Upper lobe of left lung (tissue), 4 donors: ENCODE measurements around the gene LTBP1.

Source experiments
- CTCF ChIP-seq, 6 experiments: fragments of 450-650 bp in 4 of 6; fragments of 200-600 bp in 2 of 6; sonication (generic) in 2 of 6; IDR thresholded peaks; one replicate each; pipeline ENCODE4 v1.5.1; 2016 to 2019; ENCODE audit warnings: antibody characterized with exemption in 6 of 6
- EP300 ChIP-seq, 4 donors: sonication (generic); formaldehyde crosslinking; IDR thresholded peaks; one replicate each; pipeline ENCODE4 v1.5.1; 2017; ENCODE audit warnings: antibody characterized with exemption in 4 of 4, control low read depth in 2 of 4
- POLR2A ChIP-seq, 4 donors: fragments of 450-650 bp; IDR thresholded peaks; one replicate each; pipeline ENCODE4 v1.5.1; 2016 to 2017; ENCODE audit warnings: antibody characterized with exemption in 4 of 4, mild to moderate bottlenecking in 2 of 4
- POLR2AphosphoS5 ChIP-seq, 2 donors: sonication (generic); formaldehyde crosslinking; IDR thresholded peaks; one replicate each; pipeline ENCODE4 v1.5.1; 2017; ENCODE audit warnings: antibody characterized with exemption in 2 of 2

- TF ChIP-seq CTCF (IDR thresholded peaks at IDR 0.05): no peak
- no peak for TF ChIP-seq POLR2A (IDR thresholded peaks at IDR 0.05)
- TF ChIP-seq POLR2AphosphoS5 (IDR thresholded peaks at IDR 0.05): no peak
- TF ChIP-seq EP300 (IDR thresholded peaks at IDR 0.05): no peak
Observed at GRCh38 chr2:33395034-33395433, 448.3 kb downstream of the LTBP1 start.
